ENCODE measurements around the gene ARSK. TPM values are rescaled to one million over a fixed set of nuclear protein-coding genes. Genes with fewer than 3 reads are reported as not detected.

ARSK gene
- total and polyA plus RNA-seq, 10 of the 15 experiments (the other 5 are each of a cell fraction or from before 2014, with no cell fraction given), result 1.6 to 9.5 (median 5.8) TPM

GRCh38 chr5:95530416-95530815 lies 24.5 kb upstream of the ARSK start:
- ChIA-PET RAD21 (ENCODE audit: unreplicated experiment) (no interaction called here), SMC1A (ENCODE audit: uncharacterized antibody, unreplicated experiment) (no interaction called here), POLR2A (interaction anchor here (0.6 kb wide), 1 partner anchor 664 kb away, joined by 3 read pairs; no protein-coding TSS in a partner anchor), CTCF (interaction anchor here (1.4 kb wide), 1 partner anchor 9 kb away, joined by 3 read pairs; no protein-coding TSS in a partner anchor)
- in situ Hi-C loops (cut with MboI) (no loop called here), intact Hi-C loops (cut with micrococcal nuclease; ENCODE audit: unreplicated experiment) (no loop called here)
- H4K20me1 ChIP-seq (ENCODE audit: control insufficient read depth, insufficient read depth), result no peaks in the 10 kb centered on the region
- H3K79me2 ChIP-seq (ENCODE audit: control insufficient read depth, insufficient read depth, low read length), result no peaks in the 10 kb centered on the region
- H3K9ac ChIP-seq (ENCODE audit: control insufficient read depth, insufficient read depth, low read length), result no peak overlapping the region
- H3K4me1 ChIP-seq (ENCODE audit: control insufficient read depth, insufficient read depth, low read length), result peaks cover 4% of the 10 kb centered on the region; the same call in 1 of the 2 replicates
- no peaks in the 10 kb centered on the region for H3K27me3 ChIP-seq (replicated peaks in 1 of 2; ENCODE audit: control insufficient read depth in 2 of 2, insufficient read depth in 2 of 2, low read length in 1 of 2)
- no peak for DNase-seq (ENCODE audit: low read depth, low spot score)
- ATAC-seq, result no peak
- no peaks in the 10 kb centered on the region for H3K9me3 ChIP-seq (replicated peaks; ENCODE audit: control insufficient read depth, insufficient read depth, low read length)
- no peak for FAIRE-seq
- H3K36me3 ChIP-seq (ENCODE audit: control insufficient read depth in 2 of 2, insufficient read depth in 2 of 2, low read length in 1 of 2), result peaks cover 3 to 11% of the 10 kb centered on the region in 2 experiments; a peak in 2 of 4 replicates
- H3K27ac ChIP-seq (ENCODE audit: control insufficient read depth, insufficient read depth), result no peak overlapping the region
- no TSS peak for BruUV-seq (replicated peaks)
- TF ChIP-seq RCOR1 (conservative IDR thresholded peaks at IDR 0.05; ENCODE audit: low read depth, low read length) (no peak), CREM (IDR thresholded peaks at IDR 0.05; ENCODE audit: low read depth) (no peak), HDAC6 (IDR thresholded peaks at IDR 0.05; ENCODE audit: unreplicated experiment) (no peak), JUND (IDR thresholded peaks at IDR 0.05; ENCODE audit: low read depth, low read length) (no peak), USF2 (IDR thresholded peaks at IDR 0.05; ENCODE audit: borderline replicate concordance, low read depth, low read length) (no peak), RELA (IDR thresholded peaks at IDR 0.05; ENCODE audit: borderline replicate concordance, partially characterized antibody) (no peak), YBX1 (IDR thresholded peaks at IDR 0.05) (no peak), SREBF2 (IDR thresholded peaks at IDR 0.05; ENCODE audit: low read length) (no peak), SMAD1 (IDR thresholded peaks at IDR 0.05; ENCODE audit: low read depth, partially characterized antibody) (no peak), HDGF (IDR thresholded peaks at IDR 0.05) (no peak), NR2C2 (IDR thresholded peaks at IDR 0.05; ENCODE audit: borderline replicate concordance, control insufficient read depth, insufficient read length, low read depth) (no peak), NFIC (IDR thresholded peaks at IDR 0.05; ENCODE audit: low read depth, low read length) (no peak), ZNF622 (IDR thresholded peaks at IDR 0.05) (no peak), LARP7 (IDR thresholded peaks at IDR 0.05) (no peak), CHD2 (IDR thresholded peaks at IDR 0.05; ENCODE audit: borderline replicate concordance, low read depth, low read length) (no peak), ZBED1 (IDR thresholded peaks at IDR 0.05; ENCODE audit: borderline replicate concordance) (no peak)
- H3K4me2 ChIP-seq (ENCODE audit: control insufficient read depth, insufficient read depth), result no peak overlapping the region
- H3K4me3 ChIP-seq, result no peak overlapping the region
- 100% methylated on average over 2 of the region's 2 CpGs for WGBS (ENCODE audit: insufficient coverage, insufficient replicate concordance, low lambda C conversion rate, missing lambda C conversion rate)
- no peak overlapping the region for H2AFZ ChIP-seq (ENCODE audit: control insufficient read depth, low read depth, low read length)

All from GM12878 (cell line).